ENCODE data around the gene RARA.

- no peak for TF ChIP-seq PPARA (CRISPR knock-in tag; IDR thresholded peaks at IDR 0.05; ENCODE audit: borderline replicate concordance)
- peak; percentile 52 for TF ChIP-seq TCF4 (CRISPR knock-in tag; IDR thresholded peaks at IDR 0.05; ENCODE audit: borderline replicate concordance)
- TF ChIP-seq PATZ1 (CRISPR knock-in tag; IDR thresholded peaks at IDR 0.05; ENCODE audit: borderline replicate concordance): peak; percentile 66; the same call in 1 of the 2 replicates
- TF ChIP-seq CSDC2 (CRISPR knock-in tag; IDR thresholded peaks at IDR 0.05): no peak
- no peak for TF ChIP-seq POU6F1 (CRISPR knock-in tag; IDR thresholded peaks at IDR 0.05; ENCODE audit: borderline replicate concordance, low read depth)
These were observed 7.8 kb downstream of the RARA start for GRCh38 chr17:40316571-40317344.
